HFFc6 (cell line): Measurements from ENCODE around the gene SCD. TPM values are rescaled to one million over a fixed set of nuclear protein-coding genes. Genes with fewer than 3 reads are reported as not detected.
"Not testable (repeated sequence)": the region's sequence is repeated elsewhere in the genome, so short reads cannot be mapped to it uniquely, and the experiment has no call there.

Experiments
- DNase-seq: peaks from one replicate; pipeline ENCODE4 v3.0.0-alpha.2; 2018
- H3K27ac Mint-ChIP-seq: 2 replicates; pipeline ENCODE4 v1.8.0; 2020; ENCODE audit warnings: mild to moderate bottlenecking, mixed read lengths
- H3K27me3 Mint-ChIP-seq: 2 replicates; pipeline ENCODE4 v1.8.0; 2021; ENCODE audit warnings: mild to moderate bottlenecking, moderate library complexity, mixed read lengths; ENCODE audit not compliant: insufficient read depth
- H3K36me3 Mint-ChIP-seq: 2 replicates; pipeline ENCODE4 v1.8.0; 2021; ENCODE audit warnings: low read depth, mixed read lengths
- H3K4me1 Mint-ChIP-seq: 2 replicates; pipeline ENCODE4 v1.8.0; 2020; ENCODE audit warnings: low read depth, mixed read lengths
- H3K4me3 Mint-ChIP-seq: 2 replicates; pipeline ENCODE4 v1.8.0; 2020; ENCODE audit warnings: mild to moderate bottlenecking, moderate library complexity, mixed read lengths
- H3K9me3 Mint-ChIP-seq: 2 replicates; pipeline ENCODE4 v1.8.0; 2020; ENCODE audit warnings: mild to moderate bottlenecking, mixed read lengths
- CTCF ChIP-seq: fragments of 200-600 bp; sonication (generic); IDR thresholded peaks from 2 replicates; pipeline ENCODE4 v1.5.0; 2021; ENCODE audit warnings: antibody characterized with exemption, mild to moderate bottlenecking
- total RNA-seq, 6 experiments: library from RNA; stranded (reverse); fragmentation: NEBNext Ultra II Directional; extraction: Animal tissue kit (Norgen Biotek cat#: 25700); gene quantifications; 2 replicates in 1 of 6; 3 replicates in 5 of 6; pipeline ENCODE4 v1.2.3, GENCODE V29; 2021

SCD gene
- total RNA-seq, 6 experiments from 2014 or later, result 11.5 to 16.8 (median 14.9) TPM

GRCh38 chr10:100373298-100374199 lies 26.5 kb downstream of the SCD start:
- H3K9me3 Mint-ChIP-seq, result no peaks in the 10 kb centered on the region
- peak; percentile 99 for DNase-seq
- H3K27me3 Mint-ChIP-seq, result no peaks in the 10 kb centered on the region
- H3K4me3 Mint-ChIP-seq, result no peak overlapping the region
- H3K27ac Mint-ChIP-seq, result no peak overlapping the region
- no peaks in the 10 kb centered on the region for H3K36me3 Mint-ChIP-seq
- no peak for TF ChIP-seq CTCF
- peaks cover 17% of the 10 kb centered on the region for H3K4me1 Mint-ChIP-seq

GRCh38 chr10:100374200-100374655 lies 27.2 kb downstream of the SCD start:
- Mint-ChIP-seq H3K27ac (no peak overlapping the region), H3K4me3 (no peak overlapping the region), H3K4me1 (peaks cover 17% of the 10 kb centered on the region), H3K9me3 (no peaks in the 10 kb centered on the region), H3K27me3 (no peaks in the 10 kb centered on the region), H3K36me3 (no peaks in the 10 kb centered on the region)
- DNase-seq, result no peak
- no peak for TF ChIP-seq CTCF

- H3K4me3 Mint-ChIP-seq, result not testable (repeated sequence)
Observed at GRCh38 chr10:100374677-100375353, 27.8 kb downstream of the SCD start.

GRCh38 chr10:100376656-100377055 lies 29.6 kb downstream of the SCD start:
- DNase-seq, H3K4me3 Mint-ChIP-seq, H3K4me1 Mint-ChIP-seq, H3K27me3 Mint-ChIP-seq, H3K27ac Mint-ChIP-seq, H3K9me3 Mint-ChIP-seq, H3K36me3 Mint-ChIP-seq: not testable (repeated sequence)

More at GRCh38 chr10:100374677-100375353, 27.8 kb downstream of the SCD start:
- not testable (repeated sequence) for H3K27me3 Mint-ChIP-seq, H3K9me3 Mint-ChIP-seq, DNase-seq, H3K36me3 Mint-ChIP-seq, H3K27ac Mint-ChIP-seq
- peaks cover 17% of the 10 kb centered on the region for H3K4me1 Mint-ChIP-seq

- Mint-ChIP-seq H3K4me3 (no peak overlapping the region), H3K27ac (no peak overlapping the region), H3K36me3 (peaks cover 6% of the 10 kb centered on the region; the same call in 1 of the 2 replicates), H3K9me3 (no peaks in the 10 kb centered on the region), H3K27me3 (peaks cover 2% of the 10 kb centered on the region), H3K4me1 (no peaks in the 10 kb centered on the region)
- DNase-seq, result no peak
- no peak for TF ChIP-seq CTCF
Observed at GRCh38 chr10:100377830-100378229, 30.8 kb downstream of the SCD start.

GRCh38 chr10:100380400-100380799 lies 33.4 kb downstream of the SCD start:
- no peak for DNase-seq
- Mint-ChIP-seq H3K27me3 (peaks cover 2% of the 10 kb centered on the region), H3K9me3 (no peaks in the 10 kb centered on the region), H3K36me3 (peaks cover 6% of the 10 kb centered on the region; the same call in 1 of the 2 replicates), H3K27ac (no peak overlapping the region), H3K4me1 (no peaks in the 10 kb centered on the region), H3K4me3 (no peak overlapping the region)
- TF ChIP-seq CTCF, result no peak
